Pancreas (tissue), 10 donors: ENCODE measurements around the gene CRYBG2. TPM values are rescaled to one million over a fixed set of nuclear protein-coding genes. Genes with fewer than 3 reads are reported as not detected.

ENCODE experiments used
- ATAC-seq, 4 donors: fragments of 200-7000 bp; cut with Tn5 transposase; one replicate each; pipeline versions ENCODE4 v1.8.0 to v1.9.1; 2020; ENCODE audit warnings: mild to moderate bottlenecking in 4 of 4, moderate library complexity in 4 of 4
- DNase-seq, 6 donors: peaks; one replicate each; pipeline ENCODE4 v3.0.0-alpha.2; 2020
- FAIRE-seq: peaks from 2 replicates; lab custom pipeline; 2012; peaks lifted over from hg19 to GRCh38; lab: Jason Lieb, UNC
- H3K27ac ChIP-seq, 4 donors: fragments of 200-600 bp; sonication (generic); 1 replicate in 3 of 4; 2 replicates in 1 of 4; pipeline versions ENCODE4 v1.5.0 to v1.8.0; 2020
- H3K27me3 ChIP-seq, 4 donors: fragments of 200-600 bp; one replicate each; pipeline ENCODE4 v1.8.0; 2021
- H3K36me3 ChIP-seq, 3 donors: fragments of 200-600 bp; sonication (generic) in 1 of 3; one replicate each; pipeline versions ENCODE4 v1.5.0 to v1.8.0; 2020 to 2021
- H3K4me1 ChIP-seq, 3 donors: fragments of 200-600 bp; one replicate each; pipeline ENCODE4 v1.8.0; 2021
- H3K4me3 ChIP-seq, 4 donors: fragments of 200-600 bp; sonication (generic) in 2 of 4; one replicate each; pipeline versions ENCODE4 v1.5.0 to v1.8.0; 2020 to 2021
- H3K9me3 ChIP-seq, 4 donors: fragments of 200-600 bp; one replicate each; pipeline ENCODE4 v1.8.0; 2021
- WGBS, 2 donors: extraction: QIAGEN DNeasy Blood & Tissue Kit; methylation state at CpG; one replicate each; pipeline ENCODE4 v1.1.7; 2013; 5-methylcytosine and 5-hydroxymethylcytosine counted together
- intact Hi-C, 3 donors: fragments of 100-400 bp; cut with DNase I; formaldehyde crosslinking; loops; one replicate each; pipeline versions ENCODE4 v1.11.1 to v1.14.2; 2022
- polyA plus RNA-seq, 2 donors: library from polyadenylated mRNA; stranded (reverse); fragments of 200-250 nt; gene quantifications; one replicate each; pipeline ENCODE4 v1.2.3, GENCODE V29; 2013
- total RNA-seq, 6 donors: library from RNA; stranded (reverse); fragmentation: NEBNext Ultra II Directional in 4 of 6; extraction: Animal tissue kit (Norgen Biotek cat#: 25700) in 4 of 6; gene quantifications; one replicate each; pipeline versions ENCODE4 v1.2.1 to v1.2.4, GENCODE V29; 2021 to 2023
- TF ChIP-seq, protein P1 (sequence below), 4 donors: fragments of 200-600 bp; sonication (generic) in 3 of 4; IDR thresholded peaks; one replicate each; pipeline versions ENCODE4 v1.5.0 to v1.8.0; 2021; ENCODE audit warnings: antibody characterized with exemption in 4 of 4
- donor health status: healthy with polysubstance abuse.
- donor health status: DM: no; HTN: no; CAD: no; lungs with moderate emphysema.
- donor health status: DM: no; HTN: no; CAD: no.
- donor health status: control.
- donor health status: control.
- donor health status: Bipolar disorder and iron deficiency.
- donor health status: DM: yes; HTN: yes; CAD: no.
- donor health status: DM: no; HTN: no; CAD: no.
- donor health status: DM: no; HTN: no; CAD: no.
- donor health status: DM: yes; HTN: yes; CAD: no.

Gene CRYBG2
- total and polyA plus RNA-seq, 8 donors = 0.12 to 2.0 (median 0.60) TPM

DNA sequence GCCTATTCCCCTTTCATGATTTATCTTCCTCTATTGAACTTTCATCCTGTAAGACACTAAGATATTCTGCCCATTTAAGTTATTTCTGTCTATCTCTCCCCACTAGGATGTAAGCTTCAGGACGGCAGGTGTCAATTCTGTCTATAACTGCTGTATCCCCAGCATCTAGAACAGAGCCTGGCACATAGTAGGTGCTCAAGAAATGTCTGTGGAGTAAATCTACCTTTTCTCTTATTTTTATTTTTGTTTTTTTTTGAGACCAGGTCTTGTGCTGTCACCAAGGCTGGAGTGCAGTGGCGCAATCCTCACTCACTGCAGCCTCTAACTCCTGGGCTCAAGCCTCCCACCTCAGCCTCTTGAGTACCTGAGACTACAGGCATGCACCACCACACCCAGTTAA, 30.5 kb downstream of the CRYBG2 start:
- 86 to 89% methylated on average over 2 of the region's 2 CpGs for WGBS, 2 donors
- no peak for ATAC-seq
- Histone ChIP-seq H3K4me3 (no peak overlapping the region), H3K9me3 (no peaks in the 10 kb centered on the region), H3K27me3 (no peaks in the 10 kb centered on the region), H3K27ac (no peak overlapping the region), H3K4me1 (no peaks in the 10 kb centered on the region), H3K36me3 (no peaks in the 10 kb centered on the region)
- no peak for DNase-seq
- intact Hi-C loops = loop anchor here in 1 of 3 donors (5.0 kb wide), 1 partner anchor 41 kb away; the partner anchor contains the start of gene SH3BGRL3
- TF ChIP-seq, protein P1, sequence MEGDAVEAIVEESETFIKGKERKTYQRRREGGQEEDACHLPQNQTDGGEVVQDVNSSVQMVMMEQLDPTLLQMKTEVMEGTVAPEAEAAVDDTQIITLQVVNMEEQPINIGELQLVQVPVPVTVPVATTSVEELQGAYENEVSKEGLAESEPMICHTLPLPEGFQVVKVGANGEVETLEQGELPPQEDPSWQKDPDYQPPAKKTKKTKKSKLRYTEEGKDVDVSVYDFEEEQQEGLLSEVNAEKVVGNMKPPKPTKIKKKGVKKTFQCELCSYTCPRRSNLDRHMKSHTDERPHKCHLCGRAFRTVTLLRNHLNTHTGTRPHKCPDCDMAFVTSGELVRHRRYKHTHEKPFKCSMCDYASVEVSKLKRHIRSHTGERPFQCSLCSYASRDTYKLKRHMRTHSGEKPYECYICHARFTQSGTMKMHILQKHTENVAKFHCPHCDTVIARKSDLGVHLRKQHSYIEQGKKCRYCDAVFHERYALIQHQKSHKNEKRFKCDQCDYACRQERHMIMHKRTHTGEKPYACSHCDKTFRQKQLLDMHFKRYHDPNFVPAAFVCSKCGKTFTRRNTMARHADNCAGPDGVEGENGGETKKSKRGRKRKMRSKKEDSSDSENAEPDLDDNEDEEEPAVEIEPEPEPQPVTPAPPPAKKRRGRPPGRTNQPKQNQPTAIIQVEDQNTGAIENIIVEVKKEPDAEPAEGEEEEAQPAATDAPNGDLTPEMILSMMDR (IDR thresholded peaks at IDR 0.05) = no peak
- FAIRE-seq = no peak

DNA sequence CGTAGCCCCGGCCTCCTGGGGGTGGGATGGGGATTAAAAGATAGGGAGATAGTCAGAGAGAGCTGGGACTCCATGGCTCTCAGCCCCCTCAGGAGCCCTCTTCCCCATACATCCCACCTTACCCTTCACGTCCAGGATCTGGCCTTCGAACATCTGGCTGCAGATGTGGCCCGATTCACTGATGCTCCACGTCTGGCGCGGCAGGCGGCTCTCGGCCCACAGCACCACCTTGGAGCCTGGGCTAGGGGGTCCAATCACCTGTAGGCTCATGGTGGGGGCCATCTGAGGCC, 31.9 kb downstream of the CRYBG2 start:
- no peaks in the 10 kb centered on the region for H3K9me3 ChIP-seq
- H3K27me3 ChIP-seq = no peaks in the 10 kb centered on the region
- DNase-seq (no peak), ATAC-seq (no peak), FAIRE-seq (no peak)
- no peak overlapping the region for H3K27ac ChIP-seq
- intact Hi-C loops = loop anchor here in 1 of 3 donors (5.0 kb wide), 1 partner anchor 40 kb away; the partner anchor contains the start of gene SH3BGRL3
- H3K4me3 ChIP-seq = no peak overlapping the region
- WGBS, 2 donors = 50 to 54% methylated on average over 10 of the region's 10 CpGs
- no peaks in the 10 kb centered on the region for H3K36me3 ChIP-seq
- TF ChIP-seq, protein P1 (IDR thresholded peaks at IDR 0.05) = no peak
- no peaks in the 10 kb centered on the region for H3K4me1 ChIP-seq

DNA sequence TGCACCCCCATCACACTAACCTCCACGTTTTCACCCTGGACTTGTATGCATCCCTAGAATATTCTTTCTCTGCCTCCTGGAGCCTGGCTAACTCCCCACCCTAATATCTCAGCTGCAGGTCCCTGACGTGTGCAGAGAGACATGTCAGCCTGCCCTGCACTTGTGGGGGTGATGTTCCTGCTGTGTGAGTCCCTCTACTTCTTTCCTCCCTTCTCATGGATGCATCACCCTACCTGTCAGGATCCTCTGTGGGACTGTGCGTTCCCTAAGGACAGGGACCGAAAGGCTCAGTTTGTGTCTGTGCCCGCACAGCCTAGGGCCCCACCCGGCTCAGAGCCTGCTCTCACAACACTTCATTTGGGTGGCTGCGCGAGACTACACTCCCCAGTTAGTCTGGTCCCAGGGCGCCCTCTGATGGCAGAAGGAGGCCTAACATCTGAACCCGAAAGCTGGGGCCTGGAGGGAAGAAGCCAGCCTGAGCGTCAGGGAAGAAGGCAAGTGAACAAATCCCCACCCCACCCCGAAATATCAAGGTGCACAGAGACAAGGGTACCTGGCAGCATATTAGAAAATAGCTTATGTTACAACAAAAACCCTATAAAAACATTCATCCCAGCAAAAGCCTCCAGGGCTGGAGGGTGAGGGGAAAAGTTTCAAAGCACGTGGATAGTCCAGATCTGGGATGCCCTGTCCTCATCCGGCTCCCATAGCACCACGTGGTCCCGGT, 32.5 kb downstream of the CRYBG2 start:
- FAIRE-seq (no peak), ATAC-seq (peak; percentile 93 to 97 (median 96)), DNase-seq (peak; percentile 78 to 98 (median 92))
- Histone ChIP-seq H3K9me3 (no peaks in the 10 kb centered on the region), H3K4me1 (no peaks in the 10 kb centered on the region), H3K27ac (no peak overlapping the region), H3K36me3 (no peaks in the 10 kb centered on the region), H3K4me3 (no peak overlapping the region), H3K27me3 (no peaks in the 10 kb centered on the region)
- TF ChIP-seq, protein P1 (IDR thresholded peaks at IDR 0.05) = peak; percentile 69 to 80 (median 74)
- 12 to 15% methylated on average over 16 of the region's 16 CpGs for WGBS, 2 donors
- intact Hi-C loops = loop anchor here in 1 of 3 donors (5.0 kb wide), 1 partner anchor 39 kb away; the partner anchor contains the start of gene SH3BGRL3

DNA sequence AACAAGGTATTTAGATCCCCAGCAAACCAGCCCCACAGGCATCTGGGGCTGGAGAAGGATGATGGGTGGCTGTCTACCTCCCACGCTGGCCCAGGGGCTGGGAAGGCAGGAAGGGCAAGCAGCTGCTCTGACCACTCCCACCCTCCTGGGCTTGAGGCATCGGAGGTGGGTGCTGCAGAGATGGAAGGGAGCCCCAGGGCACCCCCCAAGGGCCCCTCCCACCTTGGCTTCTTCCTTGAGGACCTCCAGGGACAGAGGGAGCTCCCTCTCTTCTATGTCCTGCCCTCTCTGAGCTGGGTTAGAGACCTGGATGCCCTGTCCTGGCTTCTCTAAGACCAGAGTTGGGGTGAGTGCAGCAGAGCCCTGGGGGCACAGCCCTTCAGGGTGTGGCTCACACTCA, 33.0 kb downstream of the CRYBG2 start:
- 50 to 58% methylated on average over 2 of the region's 2 CpGs for WGBS, 2 donors
- TF ChIP-seq, protein P1 (IDR thresholded peaks at IDR 0.05) = no peak
- DNase-seq (no peak), FAIRE-seq (no peak), ATAC-seq (peak in 2 of 4 donors; percentile 3 to 23)
- Histone ChIP-seq H3K9me3 (no peaks in the 10 kb centered on the region), H3K36me3 (no peaks in the 10 kb centered on the region), H3K4me1 (no peaks in the 10 kb centered on the region), H3K27ac (no peak overlapping the region), H3K27me3 (no peaks in the 10 kb centered on the region), H3K4me3 (no peak overlapping the region)
- intact Hi-C loops = loop anchor here in 1 of 3 donors (5.0 kb wide), 1 partner anchor 39 kb away; the partner anchor contains the start of gene SH3BGRL3
